ENCODE results near the gene ASPA.

ASPA gene

GRCh38 chr17:3532859-3533142, 57.0 kb downstream of the ASPA start:
- no peak for DNase-seq

GRCh38 chr17:3533752-3534151, 58.0 kb downstream of the ASPA start:
- DNase-seq = no peak

GRCh38 chr17:3534881-3535252, 59.1 kb downstream of the ASPA start:
- peak in 29 of 58 donors; percentile 6 to 65 (median 37) for DNase-seq

- peak in 55 of 58 donors; percentile 16 to 84 (median 65) for DNase-seq
Measured at GRCh38 chr17:3535253-3535995, 59.6 kb downstream of the ASPA start.

GRCh38 chr17:3536716-3537115, 60.9 kb downstream of the ASPA start:
- DNase-seq = no peak

- no peak for DNase-seq
Measured at GRCh38 chr17:3539881-3540540, 64.2 kb downstream of the ASPA start.

GRCh38 chr17:3542410-3543088, 66.8 kb downstream of the ASPA start:
- no peak for DNase-seq

- DNase-seq = peak in 9 of 58 donors; percentile 8 to 35 (median 26)
Measured at GRCh38 chr17:3543453-3543852, 67.7 kb downstream of the ASPA start.

GRCh38 chr17:3544365-3544764, 68.6 kb downstream of the ASPA start:
- no peak for DNase-seq

- no peak for DNase-seq
Measured at GRCh38 chr17:3545151-3545550, 69.4 kb downstream of the ASPA start.

GRCh38 chr17:3546521-3546920, 70.7 kb downstream of the ASPA start:
- no peak for DNase-seq

GRCh38 chr17:3546997-3547396, 71.2 kb downstream of the ASPA start:
- DNase-seq = no peak

- DNase-seq = no peak
Measured at GRCh38 chr17:3547628-3548027, 71.8 kb downstream of the ASPA start.

GRCh38 chr17:3549610-3550162, 73.9 kb downstream of the ASPA start:
- DNase-seq = no peak

- no peak for DNase-seq
Measured at GRCh38 chr17:3551189-3551588, 75.4 kb downstream of the ASPA start.

GRCh38 chr17:3552916-3553315, 77.1 kb downstream of the ASPA start:
- no peak for DNase-seq

Measured in anterior cingulate cortex (tissue), 58 donors.